Hepatocyte (in vitro differentiated cells): Measurements from ENCODE around the gene WDFY4. TPM values are rescaled to one million over a fixed set of nuclear protein-coding genes. Genes with fewer than 3 reads are reported as not detected.

ENCODE experiments used
- DNase-seq: peaks from one replicate; pipeline ENCODE4 v3.0.0-alpha.2; 2016; ENCODE audit warnings: low spot score
- H2AFZ ChIP-seq: fragments of 200-600 bp; sonication (generic); 2 replicates; pipeline ENCODE4 v1.6.0; 2016; ENCODE audit warnings: antibody characterized with exemption, mild to moderate bottlenecking
- H3K27ac ChIP-seq: fragments of 200-600 bp; sonication (generic); 2 replicates; pipeline ENCODE4 v1.5.1; 2016; ENCODE audit warnings: mild to moderate bottlenecking
- H3K27me3 ChIP-seq: fragments of 200-600 bp; sonication (generic); 2 replicates; pipeline ENCODE4 v1.6.1; 2016
- H3K36me3 ChIP-seq: fragments of 200-600 bp; sonication (generic); replicated peaks from 2 replicates; pipeline ENCODE4 v1.5.1; 2016; ENCODE audit warnings: low read depth; ENCODE audit not compliant: insufficient read depth
- H3K4me1 ChIP-seq: fragments of 200-600 bp; sonication (generic); 2 replicates; pipeline ENCODE4 v1.5.1; 2016; ENCODE audit warnings: mild to moderate bottlenecking, moderate library complexity; ENCODE audit not compliant: insufficient read depth
- H3K4me2 ChIP-seq: fragments of 200-600 bp; sonication (generic); 2 replicates; pipeline ENCODE4 v1.6.0; 2016
- H3K4me3 ChIP-seq: fragments of 200-600 bp; sonication (generic); 2 replicates; pipeline ENCODE4 v1.5.1; 2016; ENCODE audit warnings: mild to moderate bottlenecking
- H3K79me2 ChIP-seq: fragments of 200-600 bp; sonication (generic); 2 replicates; pipeline ENCODE4 v1.6.0; 2017; ENCODE audit warnings: mild to moderate bottlenecking
- H3K9me2 ChIP-seq: fragments of 200-600 bp; sonication (generic); replicated peaks from 2 replicates; pipeline ENCODE4 v1.6.0; 2017; ENCODE audit warnings: mild to moderate bottlenecking; ENCODE audit not compliant: insufficient read depth
- H3K9me3 ChIP-seq: fragments of 200-600 bp; sonication (generic); 2 replicates; pipeline ENCODE4 v1.5.1; 2016; ENCODE audit warnings: low read depth, mild to moderate bottlenecking
- H4K20me1 ChIP-seq: fragments of 200-600 bp; sonication (generic); 2 replicates; pipeline ENCODE4 v1.6.0; 2016; ENCODE audit warnings: mild to moderate bottlenecking; ENCODE audit not compliant: insufficient read depth, poor library complexity, severe bottlenecking
- EZH2 ChIP-seq: fragments of 200-600 bp; sonication (generic); IDR thresholded peaks from 2 replicates; pipeline ENCODE4 v1.6.1; 2016; ENCODE audit warnings: antibody characterized with exemption, mild to moderate bottlenecking, borderline replicate concordance
- EZH2phosphoT487 ChIP-seq: fragments of 200-600 bp; sonication (generic); IDR thresholded peaks from one replicate; pipeline ENCODE4 v1.6.1; 2018; ENCODE audit warnings: antibody characterized with exemption, mild to moderate bottlenecking, low read depth, moderate library complexity; ENCODE audit not compliant: unreplicated experiment, severe bottlenecking
- WGBS: methylation state at CpG from one replicate; pipeline ENCODE4 v1.1.6; 2016; ENCODE audit warnings: low lambda C conversion rate; ENCODE audit errors: missing lambda C conversion rate; 5-methylcytosine and 5-hydroxymethylcytosine counted together
- polyA plus RNA-seq: library from polyadenylated mRNA; unstranded; fragments of >200 nt; fragmentation: Nextera tagmentation; extraction: Ambion mirVana; gene quantifications from 2 replicates; pipeline ENCODE4 v1.2.1, GENCODE V29; 2016
- total RNA-seq: library from RNA; depleted of rRNA; stranded (reverse); fragments of >200 nt; gene quantifications from 2 replicates; pipeline ENCODE4 v1.2.3, GENCODE V29; 2014
- TF ChIP-seq, protein P1 (sequence below): fragments of 200-600 bp; sonication (generic); IDR thresholded peaks from 2 replicates; pipeline ENCODE4 v1.5.1; 2016; ENCODE audit warnings: antibody characterized with exemption, mild to moderate bottlenecking; ENCODE audit not compliant: poor library complexity

The WDFY4 gene
- total and polyA plus RNA-seq, 2 experiments from 2014 or later = 0.43 to 0.91 TPM

DNA sequence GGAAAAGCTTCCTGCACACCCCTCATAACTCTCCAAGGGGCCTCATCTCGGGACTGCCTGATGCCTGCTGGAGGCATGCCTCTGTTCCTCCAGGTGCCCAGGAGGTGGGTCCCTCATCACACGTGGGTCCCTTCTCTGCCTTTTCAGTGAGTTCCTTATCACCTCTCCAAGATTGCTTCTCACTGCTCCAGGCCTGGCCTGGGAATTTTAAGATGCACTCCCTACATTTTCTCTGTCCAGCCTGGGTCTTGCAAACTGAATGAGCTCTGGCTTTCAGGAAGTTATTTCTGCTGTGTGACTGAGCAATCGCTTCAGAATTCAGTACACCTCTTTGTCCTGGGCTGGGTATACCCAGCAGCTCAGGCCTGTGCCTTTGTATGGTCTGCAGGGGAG, 211.1 kb downstream of the WDFY4 start:
- Histone ChIP-seq H3K27me3 (no peaks in the 10 kb centered on the region), H2AFZ (no peak overlapping the region), H3K79me2 (no peaks in the 10 kb centered on the region), H3K9me2 (no peaks in the 10 kb centered on the region), H4K20me1 (no peaks in the 10 kb centered on the region), H3K4me1 (peaks cover 8% of the 10 kb centered on the region), H3K4me3 (no peak overlapping the region), H3K27ac (no peak overlapping the region), H3K36me3 (no peaks in the 10 kb centered on the region), H3K9me3 (no peaks in the 10 kb centered on the region), H3K4me2 (no peak overlapping the region)
- WGBS = 63% methylated on average over 3 of the region's 3 CpGs
- no peak for TF ChIP-seq EZH2
- TF ChIP-seq, protein P1, sequence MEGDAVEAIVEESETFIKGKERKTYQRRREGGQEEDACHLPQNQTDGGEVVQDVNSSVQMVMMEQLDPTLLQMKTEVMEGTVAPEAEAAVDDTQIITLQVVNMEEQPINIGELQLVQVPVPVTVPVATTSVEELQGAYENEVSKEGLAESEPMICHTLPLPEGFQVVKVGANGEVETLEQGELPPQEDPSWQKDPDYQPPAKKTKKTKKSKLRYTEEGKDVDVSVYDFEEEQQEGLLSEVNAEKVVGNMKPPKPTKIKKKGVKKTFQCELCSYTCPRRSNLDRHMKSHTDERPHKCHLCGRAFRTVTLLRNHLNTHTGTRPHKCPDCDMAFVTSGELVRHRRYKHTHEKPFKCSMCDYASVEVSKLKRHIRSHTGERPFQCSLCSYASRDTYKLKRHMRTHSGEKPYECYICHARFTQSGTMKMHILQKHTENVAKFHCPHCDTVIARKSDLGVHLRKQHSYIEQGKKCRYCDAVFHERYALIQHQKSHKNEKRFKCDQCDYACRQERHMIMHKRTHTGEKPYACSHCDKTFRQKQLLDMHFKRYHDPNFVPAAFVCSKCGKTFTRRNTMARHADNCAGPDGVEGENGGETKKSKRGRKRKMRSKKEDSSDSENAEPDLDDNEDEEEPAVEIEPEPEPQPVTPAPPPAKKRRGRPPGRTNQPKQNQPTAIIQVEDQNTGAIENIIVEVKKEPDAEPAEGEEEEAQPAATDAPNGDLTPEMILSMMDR = no peak
- TF ChIP-seq EZH2phosphoT487 = no peak
- DNase-seq = no peak

DNA sequence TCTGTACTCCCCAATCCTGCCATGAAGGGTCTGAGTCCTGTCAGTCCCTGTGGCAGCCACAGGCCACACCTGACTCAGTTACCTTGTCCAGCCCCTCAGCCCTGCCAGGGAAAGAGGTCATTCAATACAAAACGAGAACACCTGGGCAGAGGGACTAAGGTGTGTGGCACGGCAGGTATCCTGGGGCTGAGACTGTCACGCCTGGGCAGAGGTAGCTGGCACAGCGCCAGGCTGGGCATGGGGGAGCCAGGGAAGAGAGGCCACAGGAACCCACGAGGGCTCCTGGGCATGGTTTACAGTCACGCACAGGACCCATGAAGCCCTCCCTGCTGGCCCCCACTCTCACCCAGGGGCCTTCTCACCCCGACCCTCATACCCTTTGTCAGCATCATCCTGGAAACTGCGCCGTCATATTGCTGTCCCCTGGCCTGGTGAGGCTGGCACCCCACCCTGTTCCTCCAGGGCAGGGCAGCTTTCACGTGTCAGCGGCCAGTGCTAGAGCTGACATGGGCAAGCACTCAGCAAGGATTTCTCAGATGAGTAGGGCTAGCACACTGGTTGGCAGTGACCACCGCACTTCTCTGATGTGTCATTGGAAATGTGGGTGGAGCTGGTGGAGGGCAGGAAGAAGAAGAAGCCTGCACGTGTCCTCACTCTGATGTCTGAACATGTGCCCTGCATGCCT, 212.2 kb downstream of the WDFY4 start:
- Histone ChIP-seq H2AFZ (no peak overlapping the region), H4K20me1 (no peaks in the 10 kb centered on the region), H3K79me2 (no peaks in the 10 kb centered on the region), H3K4me2 (no peak overlapping the region), H3K36me3 (no peaks in the 10 kb centered on the region), H3K4me1 (peaks cover 8% of the 10 kb centered on the region), H3K9me3 (no peaks in the 10 kb centered on the region), H3K4me3 (no peak overlapping the region), H3K9me2 (no peaks in the 10 kb centered on the region), H3K27me3 (no peaks in the 10 kb centered on the region), H3K27ac (no peak overlapping the region)
- WGBS = 95% methylated on average over 13 of the region's 13 CpGs
- DNase-seq = no peak
- TF ChIP-seq, protein P1 = no peak
- TF ChIP-seq EZH2phosphoT487 (no peak), EZH2 (no peak)

DNA sequence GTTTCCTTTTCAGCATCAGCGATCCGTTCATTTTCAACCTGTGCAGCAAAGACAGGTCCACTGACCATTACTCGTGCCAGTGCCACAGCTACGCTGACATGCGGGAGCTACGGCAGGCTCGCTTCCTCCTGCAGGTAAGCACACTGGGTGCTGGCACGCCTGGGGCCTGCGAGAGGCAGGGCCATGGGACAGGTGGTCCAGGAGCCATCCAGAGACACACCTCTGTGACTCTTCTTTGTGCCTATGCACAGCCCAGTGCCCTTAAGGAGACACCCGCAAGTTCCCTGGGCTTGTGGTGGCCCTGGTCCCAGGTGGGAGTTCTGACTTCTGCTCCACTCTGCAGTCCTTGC, 212.7 kb downstream of the WDFY4 start:
- Histone ChIP-seq H3K4me1 (peaks cover 8% of the 10 kb centered on the region), H3K4me3 (no peak overlapping the region), H3K27ac (no peak overlapping the region), H3K27me3 (no peaks in the 10 kb centered on the region), H4K20me1 (no peaks in the 10 kb centered on the region), H3K9me3 (no peaks in the 10 kb centered on the region), H2AFZ (no peak overlapping the region), H3K36me3 (no peaks in the 10 kb centered on the region), H3K4me2 (no peak overlapping the region), H3K79me2 (no peaks in the 10 kb centered on the region), H3K9me2 (no peaks in the 10 kb centered on the region)
- 94% methylated on average over 10 of the region's 10 CpGs for WGBS
- TF ChIP-seq, protein P1 = no peak
- TF ChIP-seq EZH2phosphoT487 (no peak), EZH2 (no peak)
- no peak for DNase-seq
